Left cardiac atrium (tissue), 4 donors: ENCODE data around the gene HERC2. TPM values are rescaled to one million over a fixed set of nuclear protein-coding genes. Genes with fewer than 3 reads are reported as not detected.
"Not testable (repeated sequence)": the region's sequence is repeated elsewhere in the genome, so short reads cannot be mapped to it uniquely, and the experiment has no call there.

Experiments
- ATAC-seq, 2 donors: fragments of 200-7000 bp; cut with Tn5 transposase; one replicate each; pipeline ENCODE4 v1.9.1; 2020; ENCODE audit warnings: mild to moderate bottlenecking in 2 of 2, moderate library complexity in 2 of 2
- DNase-seq: peaks from one replicate; pipeline ENCODE4 v3.0.0-alpha.2; 2020
- intact Hi-C, 2 donors: fragments of 100-400 bp; cut with DNase I; formaldehyde crosslinking; loops; one replicate each; pipeline versions ENCODE4 v1.14.1 to v1.15.1; 2022 to 2023
- total RNA-seq, 2 donors: library from RNA; stranded (reverse); fragmentation: NEBNext Ultra II Directional; extraction: Animal tissue kit (Norgen Biotek cat#: 25700); gene quantifications; one replicate each; pipeline ENCODE4 v1.2.1, GENCODE V29; 2021
- donor health status: DM: no; HTN: yes; CAD: no.
- donor health status: DM: no; HTN: yes; CAD: no; lungs with severe emphysema.
- donor health status: DM: yes; HTN: yes; CAD: no.
- donor health status: Dilated cardiomyopathy.

HERC2 gene
- total RNA-seq, 2 donors from 2014 or later = 46.5 to 46.8 TPM

- intact Hi-C loops = no loop called here
- ATAC-seq (peak; percentile 67 to 80), DNase-seq (no peak)
Measured at GRCh38 chr15:28153492-28154119, 168.4 kb downstream of the HERC2 start.

- DNase-seq, intact Hi-C loops, ATAC-seq: not testable (repeated sequence)
Measured at GRCh38 chr15:28152538-28152923, 169.4 kb downstream of the HERC2 start.

GRCh38 chr15:28151864-28152537 is 170.0 kb downstream of the HERC2 start:
- DNase-seq, intact Hi-C loops: not testable (repeated sequence)
- peak in 1 of 2 donors; percentile 77 for ATAC-seq

GRCh38 chr15:28147801-28148200 is 174.2 kb downstream of the HERC2 start:
- intact Hi-C loops = no loop called here
- ATAC-seq = no peak

GRCh38 chr15:28145419-28145818 is 176.6 kb downstream of the HERC2 start:
- ATAC-seq, intact Hi-C loops, DNase-seq: not testable (repeated sequence)

More at GRCh38 chr15:28147801-28148200, 174.2 kb downstream of the HERC2 start:
- DNase-seq = no peak

GRCh38 chr15:28140062-28140461 is 181.9 kb downstream of the HERC2 start:
- intact Hi-C loops = no loop called here
- no peak for ATAC-seq
- DNase-seq = no peak

GRCh38 chr15:28137408-28138039 is 184.5 kb downstream of the HERC2 start:
- ATAC-seq, intact Hi-C loops, DNase-seq: not testable (repeated sequence)

GRCh38 chr15:28136236-28136904 is 185.6 kb downstream of the HERC2 start:
- DNase-seq, ATAC-seq, intact Hi-C loops: not testable (repeated sequence)

- no peak for ATAC-seq
- intact Hi-C loops = no loop called here
- no peak for DNase-seq
Measured at GRCh38 chr15:28133281-28133680, 188.7 kb downstream of the HERC2 start.

GRCh38 chr15:28132524-28133275 is 189.3 kb downstream of the HERC2 start:
- intact Hi-C loops = no loop called here
- DNase-seq = no peak
- ATAC-seq = no peak

GRCh38 chr15:28131946-28132345 is 190.0 kb downstream of the HERC2 start:
- DNase-seq (no peak), ATAC-seq (no peak)
- intact Hi-C loops = no loop called here

- intact Hi-C loops = no loop called here
- DNase-seq (no peak), ATAC-seq (no peak)
Measured at GRCh38 chr15:28131400-28131799, 190.6 kb downstream of the HERC2 start.

- no peak for ATAC-seq
- no peak for DNase-seq
- intact Hi-C loops = no loop called here
Measured at GRCh38 chr15:28130651-28131050, 191.3 kb downstream of the HERC2 start.

- ATAC-seq (no peak), DNase-seq (no peak)
- intact Hi-C loops = loop anchor here in 1 of 2 donors (10.0 kb wide), 1 partner anchor 55 kb away; no protein-coding TSS in a partner anchor
Measured at GRCh38 chr15:28129231-28129848, 192.6 kb downstream of the HERC2 start.

GRCh38 chr15:28128031-28128430 is 193.9 kb downstream of the HERC2 start:
- DNase-seq = peak; percentile 75
- peak; percentile 83 to 85 for ATAC-seq
- intact Hi-C loops = loop anchor here in 1 of 2 donors (10.0 kb wide), 1 partner anchor 57 kb away; no protein-coding TSS in a partner anchor

GRCh38 chr15:28127036-28127435 is 194.9 kb downstream of the HERC2 start:
- ATAC-seq = no peak
- intact Hi-C loops = loop anchor here in 1 of 2 donors (10.0 kb wide), 1 partner anchor 58 kb away; no protein-coding TSS in a partner anchor
- DNase-seq = no peak

GRCh38 chr15:28125673-28126651 is 196.0 kb downstream of the HERC2 start:
- no peak for ATAC-seq
- DNase-seq = no peak
- intact Hi-C loops = loop anchor here in 1 of 2 donors (10.0 kb wide), 1 partner anchor 59 kb away; no protein-coding TSS in a partner anchor
